Neural crest cell (in vitro differentiated cells): ENCODE data around the gene ARSK. TPM values are rescaled to one million over a fixed set of nuclear protein-coding genes. Genes with fewer than 3 reads are reported as not detected.

Experiments
- DNase-seq: peaks from one replicate; pipeline ENCODE4 v3.0.0; 2021; ENCODE audit warnings: low read depth, mixed read lengths, low spot score
- H3K27ac Mint-ChIP-seq: one replicate; pipeline ENCODE4 v1.8.0; 2021; ENCODE audit warnings: mild to moderate bottlenecking, mixed read lengths; ENCODE audit not compliant: unreplicated experiment
- H3K27me3 Mint-ChIP-seq: 2 replicates; pipeline ENCODE4 v1.8.0; 2021; ENCODE audit warnings: low read depth, mild to moderate bottlenecking, mixed read lengths
- H3K36me3 Mint-ChIP-seq: 2 replicates; pipeline ENCODE4 v1.8.0; 2021; ENCODE audit warnings: low read depth, mild to moderate bottlenecking, mixed read lengths
- H3K4me1 Mint-ChIP-seq: 2 replicates; pipeline ENCODE4 v1.8.0; 2021; ENCODE audit warnings: mixed read lengths
- H3K4me3 Mint-ChIP-seq: one replicate; pipeline ENCODE4 v1.8.0; 2021; ENCODE audit warnings: mild to moderate bottlenecking, mixed read lengths
- H3K9me3 Mint-ChIP-seq: 2 replicates; pipeline ENCODE4 v1.8.0; 2021; ENCODE audit warnings: mixed read lengths
- total RNA-seq: library from RNA; stranded (reverse); gene quantifications from 2 replicates; pipeline ENCODE4 v1.2.1, GENCODE V29; 2021
- TF ChIP-seq, protein P1 (sequence below): fragments of 200-600 bp; sonication (generic); conservative IDR thresholded peaks from 2 replicates; pipeline ENCODE4 v1.5.0; 2021; ENCODE audit warnings: antibody characterized with exemption, mild to moderate bottlenecking

Gene ARSK
- total RNA-seq, 1 donor from 2014 or later: 8.9 TPM

DNA sequence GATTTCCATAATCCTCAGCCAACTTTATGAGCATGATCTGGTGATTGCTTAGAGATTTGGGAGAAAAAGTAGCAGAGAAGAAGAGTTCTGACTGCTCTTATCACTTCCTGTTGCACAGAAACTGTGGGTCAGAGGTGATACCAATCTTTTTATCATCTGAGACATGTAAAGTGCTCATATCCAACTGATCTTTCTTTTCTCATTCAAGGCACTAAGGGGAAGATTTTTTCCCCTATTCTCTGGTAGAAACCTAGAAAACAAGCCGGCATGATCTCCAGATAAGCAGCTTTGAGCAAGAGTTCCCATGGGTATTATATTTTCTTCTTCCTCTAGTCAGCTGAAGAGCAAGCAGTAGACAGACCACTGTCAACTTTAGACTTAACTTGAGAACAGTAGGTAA lies 36.0 kb downstream of the ARSK start:
- Mint-ChIP-seq H3K27ac (no peak overlapping the region), H3K36me3 (peaks cover 5% of the 10 kb centered on the region), H3K27me3 (no peaks in the 10 kb centered on the region), H3K4me1 (peaks cover 5% of the 10 kb centered on the region), H3K4me3 (no peak overlapping the region), H3K9me3 (no peaks in the 10 kb centered on the region)
- no peak for DNase-seq
- TF ChIP-seq, protein P1, sequence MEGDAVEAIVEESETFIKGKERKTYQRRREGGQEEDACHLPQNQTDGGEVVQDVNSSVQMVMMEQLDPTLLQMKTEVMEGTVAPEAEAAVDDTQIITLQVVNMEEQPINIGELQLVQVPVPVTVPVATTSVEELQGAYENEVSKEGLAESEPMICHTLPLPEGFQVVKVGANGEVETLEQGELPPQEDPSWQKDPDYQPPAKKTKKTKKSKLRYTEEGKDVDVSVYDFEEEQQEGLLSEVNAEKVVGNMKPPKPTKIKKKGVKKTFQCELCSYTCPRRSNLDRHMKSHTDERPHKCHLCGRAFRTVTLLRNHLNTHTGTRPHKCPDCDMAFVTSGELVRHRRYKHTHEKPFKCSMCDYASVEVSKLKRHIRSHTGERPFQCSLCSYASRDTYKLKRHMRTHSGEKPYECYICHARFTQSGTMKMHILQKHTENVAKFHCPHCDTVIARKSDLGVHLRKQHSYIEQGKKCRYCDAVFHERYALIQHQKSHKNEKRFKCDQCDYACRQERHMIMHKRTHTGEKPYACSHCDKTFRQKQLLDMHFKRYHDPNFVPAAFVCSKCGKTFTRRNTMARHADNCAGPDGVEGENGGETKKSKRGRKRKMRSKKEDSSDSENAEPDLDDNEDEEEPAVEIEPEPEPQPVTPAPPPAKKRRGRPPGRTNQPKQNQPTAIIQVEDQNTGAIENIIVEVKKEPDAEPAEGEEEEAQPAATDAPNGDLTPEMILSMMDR: no peak

DNA sequence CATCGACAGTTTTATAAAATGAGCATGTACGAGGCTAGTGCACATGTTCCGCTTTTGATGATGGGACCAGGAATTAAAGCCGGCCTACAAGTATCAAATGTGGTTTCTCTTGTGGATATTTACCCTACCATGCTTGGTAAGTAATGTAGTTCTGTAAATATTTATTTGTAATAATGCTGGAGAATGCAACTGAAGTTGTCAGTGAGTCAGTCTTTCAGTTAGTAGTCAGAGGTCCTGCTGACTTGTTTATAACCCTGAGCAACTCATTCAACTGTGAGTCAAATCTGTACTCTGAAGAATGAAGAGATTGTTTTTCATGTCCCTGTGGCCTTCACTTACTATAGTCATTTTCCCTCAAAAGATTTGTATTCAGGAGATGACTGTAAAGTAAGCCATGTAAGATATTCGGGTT lies 36.6 kb downstream of the ARSK start:
- peaks cover 5% of the 10 kb centered on the region for H3K36me3 Mint-ChIP-seq
- no peak overlapping the region for H3K27ac Mint-ChIP-seq
- H3K4me3 Mint-ChIP-seq: no peak overlapping the region
- no peaks in the 10 kb centered on the region for H3K27me3 Mint-ChIP-seq
- no peaks in the 10 kb centered on the region for H3K9me3 Mint-ChIP-seq
- TF ChIP-seq, protein P1: no peak
- no peak for DNase-seq
- H3K4me1 Mint-ChIP-seq: peaks cover 5% of the 10 kb centered on the region

DNA sequence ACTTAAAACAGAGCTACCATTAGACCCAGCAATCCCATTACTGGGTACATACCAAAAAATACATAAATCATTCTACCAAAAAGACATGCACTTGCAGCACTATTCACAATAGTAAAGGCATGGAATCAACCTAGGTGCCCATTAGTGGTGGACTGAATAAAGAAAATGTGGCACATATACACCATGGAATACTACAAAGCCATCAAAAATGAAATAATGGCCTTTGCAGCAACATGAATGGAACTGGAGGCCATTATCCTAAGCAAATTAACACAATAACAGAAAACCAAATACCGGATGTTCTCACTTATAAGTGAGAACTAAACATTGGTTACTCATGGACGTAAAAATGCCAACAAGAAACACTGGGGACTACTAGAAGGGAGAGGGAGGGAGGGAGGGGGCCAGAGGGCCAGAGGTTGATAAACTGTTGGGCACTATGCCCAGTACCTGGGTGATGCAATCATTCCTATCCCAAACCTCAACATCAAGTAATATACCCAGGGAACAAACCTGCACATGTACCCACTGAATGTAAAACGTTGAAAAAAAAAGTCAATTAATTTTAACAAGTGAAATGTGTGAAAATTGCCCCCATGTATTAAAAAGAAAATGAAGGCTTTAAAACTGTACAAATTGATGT lies 40.5 kb downstream of the ARSK start:
- Mint-ChIP-seq H3K4me1 (no peaks in the 10 kb centered on the region), H3K27ac (no peak overlapping the region), H3K9me3 (no peaks in the 10 kb centered on the region), H3K4me3 (no peak overlapping the region), H3K36me3 (no peaks in the 10 kb centered on the region), H3K27me3 (no peaks in the 10 kb centered on the region)
- TF ChIP-seq, protein P1: no peak
- DNase-seq: no peak

DNA sequence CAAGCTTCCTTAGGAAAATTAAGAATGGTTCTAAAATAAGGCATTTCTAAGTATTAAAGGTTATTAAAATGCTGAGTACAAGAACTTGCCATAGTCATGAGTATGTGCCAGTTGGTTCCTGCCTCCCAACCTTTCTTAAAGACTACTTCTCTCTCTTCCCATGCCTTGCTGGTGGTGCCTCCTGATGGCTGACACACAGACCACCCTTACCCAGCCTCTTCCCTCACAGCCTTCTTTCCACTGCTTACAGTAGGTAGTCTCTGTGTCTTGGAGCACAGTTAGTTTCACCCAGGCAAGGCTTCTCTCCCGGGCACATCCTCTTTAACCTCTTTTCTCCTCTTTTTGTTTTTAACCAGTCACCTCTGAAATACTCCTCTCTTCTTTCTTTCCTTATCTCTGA lies 44.4 kb downstream of the ARSK start:
- no peaks in the 10 kb centered on the region for H3K4me1 Mint-ChIP-seq
- H3K27ac Mint-ChIP-seq: no peak overlapping the region
- no peak overlapping the region for H3K4me3 Mint-ChIP-seq
- H3K27me3 Mint-ChIP-seq: no peaks in the 10 kb centered on the region
- no peaks in the 10 kb centered on the region for H3K9me3 Mint-ChIP-seq
- H3K36me3 Mint-ChIP-seq: peaks cover 3% of the 10 kb centered on the region
- TF ChIP-seq, protein P1: no peak
- DNase-seq: no peak

DNA sequence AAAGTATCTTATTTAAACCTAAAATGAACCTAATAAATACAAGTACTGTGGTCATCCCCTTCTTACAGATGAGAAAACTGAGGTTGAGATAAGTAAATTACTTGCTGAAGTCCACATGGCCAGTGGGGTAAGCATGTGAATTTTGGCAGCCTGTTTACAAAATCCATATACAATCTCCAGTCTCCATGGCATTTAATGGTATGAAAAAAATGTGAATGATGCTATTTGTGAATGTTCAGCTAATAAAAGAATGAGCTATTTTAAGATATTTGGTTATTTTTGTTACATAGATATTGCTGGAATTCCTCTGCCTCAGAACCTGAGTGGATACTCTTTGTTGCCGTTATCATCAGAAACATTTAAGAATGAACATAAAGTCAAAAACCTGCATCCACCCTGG lies 45.7 kb downstream of the ARSK start:
- TF ChIP-seq, protein P1: no peak
- Mint-ChIP-seq H3K27me3 (no peaks in the 10 kb centered on the region), H3K36me3 (peaks cover 3% of the 10 kb centered on the region), H3K27ac (no peak overlapping the region), H3K4me3 (no peak overlapping the region), H3K4me1 (no peaks in the 10 kb centered on the region), H3K9me3 (no peaks in the 10 kb centered on the region)
- DNase-seq: no peak
